NCI-H2171 treated with DMSO at 0.1 percent for 48 hours (cell line): ENCODE measurements around the gene OR9A4.

Experiments
- DNase-seq: peaks from one replicate; lab custom pipeline; 2025; lab: John Stamatoyannopoulos, UW

The OR9A4 gene

DNA sequence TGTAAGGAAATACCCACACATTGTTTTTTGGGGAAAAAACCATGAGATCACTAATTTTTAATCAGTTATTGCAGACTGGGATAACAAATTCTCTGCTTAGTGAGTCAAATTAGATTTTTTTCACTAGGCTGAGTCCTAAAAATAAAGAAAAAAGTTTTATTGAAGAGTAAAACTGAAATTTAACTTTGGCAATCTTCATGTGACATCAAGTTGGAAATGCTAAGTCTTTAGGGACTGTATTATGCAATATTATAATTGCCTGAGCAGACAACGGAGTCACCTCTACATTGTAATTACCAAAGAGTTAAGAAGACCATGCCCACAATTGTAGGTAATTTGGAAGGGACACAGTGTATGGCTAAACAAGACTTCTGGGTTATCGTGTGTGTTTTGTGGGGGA, 32.8 kb downstream of the OR9A4 start:
- DNase-seq = no peak

GRCh38 chr7:141949451-141949850, 33.3 kb downstream of the OR9A4 start:
- DNase-seq = no peak

DNA sequence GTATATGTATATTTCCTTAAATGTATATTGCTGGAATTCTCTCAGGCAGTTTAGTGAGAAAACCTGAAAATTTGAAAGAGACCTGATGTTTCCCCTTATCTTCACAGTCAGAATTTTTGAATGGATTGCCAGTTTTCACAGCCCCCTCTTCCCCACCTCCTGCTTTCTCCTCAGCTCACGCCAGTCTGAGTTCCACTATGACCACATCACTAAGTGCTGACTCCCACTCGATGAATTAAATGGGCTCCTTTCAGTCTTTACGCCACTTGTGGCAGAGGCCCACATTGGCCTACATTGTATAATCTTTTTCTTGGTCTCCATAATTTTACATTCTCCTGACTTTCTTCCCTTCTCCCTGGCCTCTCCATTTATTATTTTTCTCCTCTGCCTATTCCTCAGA, 33.7 kb downstream of the OR9A4 start:
- DNase-seq = no peak

GRCh38 chr7:141950806-141951205, 34.6 kb downstream of the OR9A4 start:
- no peak for DNase-seq

DNA sequence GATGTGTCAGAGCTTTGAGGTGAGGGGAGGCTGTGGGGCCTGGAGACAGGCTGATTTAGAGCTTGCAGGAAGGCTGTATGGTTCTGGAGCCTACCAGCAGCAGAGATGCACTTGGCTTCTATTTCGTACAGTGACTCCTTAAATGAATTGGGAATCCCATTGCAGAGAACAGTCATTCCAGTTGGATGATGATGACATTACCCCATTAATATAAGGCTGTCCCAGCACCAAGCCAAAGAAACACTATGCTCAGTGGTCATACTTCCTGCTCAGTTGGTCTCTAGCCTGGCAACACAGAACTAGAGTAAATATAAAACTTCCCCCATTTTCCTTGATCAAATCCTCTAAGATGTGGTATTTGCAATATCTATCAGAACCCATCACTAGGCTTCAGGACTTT, 36.3 kb downstream of the OR9A4 start:
- DNase-seq = no peak

GRCh38 chr7:141954334-141954733, 38.1 kb downstream of the OR9A4 start:
- no peak for DNase-seq

DNA sequence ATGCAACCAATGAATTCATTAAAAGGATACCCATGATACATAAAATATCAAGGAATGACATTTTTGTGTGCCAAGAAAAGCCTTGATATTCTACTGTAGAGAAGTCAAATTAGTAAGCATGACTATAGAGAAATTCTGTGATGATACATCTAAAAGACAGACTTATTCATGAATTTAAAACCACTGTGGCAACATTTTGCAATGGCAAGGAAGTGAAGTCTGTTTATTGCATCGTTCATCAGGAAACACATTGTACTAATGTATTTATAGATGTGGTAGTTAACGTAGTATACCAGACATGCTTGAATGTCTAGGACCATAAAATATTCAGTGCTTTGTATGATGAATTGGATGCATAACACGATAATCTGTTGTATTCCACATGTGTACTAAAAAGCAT, 39.9 kb downstream of the OR9A4 start:
- DNase-seq = no peak

DNA sequence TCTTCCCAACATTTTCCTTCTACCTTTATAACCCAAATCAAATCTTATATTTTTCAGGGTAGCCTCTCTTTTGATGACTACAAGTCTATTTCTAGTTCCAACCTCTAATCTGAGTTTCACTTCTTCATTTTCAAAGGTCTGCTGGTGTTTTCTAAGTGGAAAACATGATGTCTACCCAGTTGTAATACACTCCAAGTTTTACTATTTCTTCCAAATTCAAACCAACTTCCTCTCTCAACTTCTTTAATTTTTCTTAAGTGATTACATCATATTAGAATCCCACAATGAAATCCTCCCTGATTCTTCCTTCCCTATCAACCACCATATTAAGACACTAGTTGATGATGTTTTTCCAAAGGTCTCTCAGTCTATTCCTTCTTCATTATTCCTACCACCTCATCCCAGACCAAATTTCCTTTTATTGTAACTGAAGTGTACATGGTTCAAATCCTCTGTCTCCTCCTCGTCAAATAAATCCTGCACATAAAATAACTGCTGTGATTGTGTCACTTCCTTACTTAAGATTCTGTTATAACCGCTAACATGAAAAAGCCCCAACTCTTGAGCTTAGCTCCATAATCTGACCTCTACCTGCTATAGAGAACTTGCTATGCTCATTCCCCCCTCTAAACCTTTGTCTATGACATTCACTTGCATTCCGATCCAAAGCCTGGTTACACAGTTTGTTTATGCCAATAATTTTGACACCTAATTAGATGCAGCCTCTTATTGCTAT, 44.7 kb downstream of the OR9A4 start:
- no peak for DNase-seq
